ENCODE data around the gene SERINC1.
A peak's percentile ranks its signal among the peaks of the same experiment; 100 is the strongest.
"Not testable (repeated sequence)": the region's sequence is repeated elsewhere in the genome, so short reads cannot be mapped to it uniquely, and the experiment has no call there.

SERINC1 gene

DNA sequence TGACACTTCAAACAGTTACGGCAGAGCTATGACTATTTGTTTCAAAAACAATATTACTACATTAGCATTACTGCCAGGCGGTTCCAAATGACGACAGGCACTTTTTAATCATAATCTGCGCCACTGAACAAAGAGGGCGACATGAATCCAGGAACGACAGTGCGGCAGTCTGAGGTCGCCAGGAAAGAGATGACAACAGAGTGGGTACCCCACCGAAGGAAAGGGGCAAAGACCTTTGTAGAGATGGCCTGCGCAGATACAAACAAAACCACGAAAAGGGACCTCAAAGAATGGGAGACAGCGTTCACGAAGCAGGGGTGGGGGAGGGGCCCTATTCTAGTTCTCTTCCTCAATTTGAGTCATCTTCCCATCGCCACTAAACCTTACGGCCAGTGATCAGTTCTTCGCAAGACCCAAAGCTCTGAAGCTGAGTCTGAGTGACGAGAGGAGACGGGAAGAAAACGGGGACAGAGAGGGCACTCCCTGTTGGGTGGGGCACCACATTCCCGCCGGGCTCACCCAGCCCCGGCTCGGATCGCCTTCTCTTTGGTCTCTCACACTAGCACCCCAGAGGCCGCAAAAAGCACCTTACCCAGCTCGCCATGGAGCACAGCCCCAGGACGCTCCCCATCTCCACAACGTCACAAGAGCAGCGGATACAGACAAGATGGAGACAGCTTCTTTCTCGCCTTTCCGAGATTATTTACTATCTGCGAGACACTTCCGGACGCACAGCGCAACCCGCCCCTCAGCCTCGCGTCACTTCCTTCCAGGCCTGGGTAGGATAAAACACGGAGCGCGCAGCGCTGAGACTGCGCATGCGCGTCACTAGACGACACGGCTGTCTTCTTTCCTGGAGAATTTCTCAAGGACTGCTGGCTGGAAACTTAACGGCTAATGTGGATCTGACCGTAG, at the start of gene SERINC1:
SERINC1 (minus strand) TSS at position 701 of the 915 bp plus-strand sequence; CDS start at position 631, 70 bp downstream.
- no peaks in the 10 kb centered on the region for H3K9me3 ChIP-seq (ENCODE audit: control insufficient read depth, insufficient read depth, low read depth, low read length)
- H3K36me3 ChIP-seq (ENCODE audit: control insufficient read depth, insufficient read depth, low read length), result no peaks in the 10 kb centered on the region
- peak within 1 kb of the TSS; percentile 86 for H3K4me3 ChIP-seq (ENCODE audit: low read depth, low read length)
- H3K27ac ChIP-seq (ENCODE audit: low read depth, low read length), result peak within 1 kb of the TSS; percentile 59
- no peaks in the 10 kb centered on the region for H3K4me1 ChIP-seq (ENCODE audit: control insufficient read depth, insufficient read depth, low read length)
- H3K9ac ChIP-seq (ENCODE audit: low read length), result peak within 1 kb of the TSS; percentile 94
- no peaks in the 10 kb centered on the region for H3K27me3 ChIP-seq (ENCODE audit: control insufficient read depth, insufficient read depth, low read length)

DNA sequence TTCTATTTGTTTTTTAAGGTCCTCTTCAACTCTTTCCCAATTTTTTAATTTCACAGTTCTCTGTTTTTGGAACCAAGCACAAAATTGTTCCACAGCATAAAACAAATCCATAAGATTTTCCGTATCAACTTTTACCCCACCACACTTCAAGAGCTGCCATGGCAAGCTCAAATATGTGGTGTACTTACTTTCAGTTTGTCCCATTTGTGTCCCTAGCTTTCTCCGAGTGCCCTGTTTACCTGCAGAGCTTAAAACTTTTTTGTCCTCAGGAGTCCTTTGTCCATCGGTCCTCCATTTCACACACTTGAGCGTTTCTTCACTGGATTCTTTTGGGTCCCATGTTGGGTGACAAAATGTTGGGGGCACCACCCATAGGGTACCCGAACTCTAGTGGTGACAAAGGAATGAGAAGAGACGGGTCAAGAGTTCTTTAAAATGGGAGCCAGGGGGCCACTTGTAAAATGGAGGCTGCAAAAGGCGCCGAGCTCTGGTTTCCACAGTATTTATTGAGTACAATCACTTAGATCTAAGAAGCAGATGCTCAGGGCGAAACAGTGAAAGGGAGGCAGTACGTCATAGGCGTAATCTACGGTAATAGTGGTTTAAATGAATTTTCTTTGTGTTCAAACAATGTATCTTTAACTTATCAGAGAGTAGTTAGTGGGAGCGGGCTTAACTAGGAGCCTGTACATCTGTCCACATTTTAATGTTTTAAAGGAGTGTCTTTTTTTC, 39.8 kb upstream of the SERINC1 start:
- no peak overlapping the region for H3K4me3 ChIP-seq (ENCODE audit: low read depth, low read length)
- H3K4me1 ChIP-seq (ENCODE audit: control insufficient read depth, insufficient read depth, low read length), result no peaks in the 10 kb centered on the region
- H3K27ac ChIP-seq (ENCODE audit: low read depth, low read length), result no peak overlapping the region

DNA sequence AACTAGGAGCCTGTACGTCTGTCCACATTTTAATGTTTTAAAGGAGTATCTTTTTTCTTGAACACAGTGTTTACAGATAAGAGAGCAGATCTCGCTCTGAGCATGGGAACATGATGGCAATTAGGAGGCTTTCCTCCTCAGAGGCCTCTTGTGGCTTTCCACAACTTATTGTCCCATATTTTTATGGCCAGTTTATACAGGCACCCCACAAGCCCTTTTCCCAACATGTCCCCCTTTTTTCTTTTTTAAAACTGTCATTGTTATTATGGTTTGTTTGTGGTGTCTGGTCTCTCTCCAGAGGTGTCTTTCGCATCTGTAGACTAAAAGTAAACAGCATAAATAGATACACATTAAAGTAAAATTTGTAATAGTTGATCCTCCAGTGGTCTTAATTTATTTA, 33.6 kb upstream of the SERINC1 start:
- H3K4me1 ChIP-seq (ENCODE audit: control insufficient read depth, insufficient read depth, low read length); H3K9ac ChIP-seq (ENCODE audit: low read length); H3K4me3 ChIP-seq (ENCODE audit: low read depth, low read length); H3K27ac ChIP-seq (ENCODE audit: low read depth, low read length); H3K27me3 ChIP-seq (ENCODE audit: control insufficient read depth, insufficient read depth, low read length): not testable (repeated sequence)
- Histone ChIP-seq H3K36me3 (ENCODE audit: control insufficient read depth, insufficient read depth, low read length) (peaks cover 54% of the 10 kb centered on the region), H3K9me3 (ENCODE audit: control insufficient read depth, insufficient read depth, low read depth, low read length) (peaks cover 64% of the 10 kb centered on the region)

More for the DNA sequence above, 39.8 kb upstream of the SERINC1 start:
- H3K9me3 ChIP-seq (ENCODE audit: control insufficient read depth, insufficient read depth, low read depth, low read length), result peaks cover 9% of the 10 kb centered on the region; the same call in 1 of the 2 replicates
- H3K9ac ChIP-seq (ENCODE audit: low read length), result no peak overlapping the region
- no peaks in the 10 kb centered on the region for H3K27me3 ChIP-seq (ENCODE audit: control insufficient read depth, insufficient read depth, low read length)
- peaks cover 78% of the 10 kb centered on the region for H3K36me3 ChIP-seq (ENCODE audit: control insufficient read depth, insufficient read depth, low read length)

DNA sequence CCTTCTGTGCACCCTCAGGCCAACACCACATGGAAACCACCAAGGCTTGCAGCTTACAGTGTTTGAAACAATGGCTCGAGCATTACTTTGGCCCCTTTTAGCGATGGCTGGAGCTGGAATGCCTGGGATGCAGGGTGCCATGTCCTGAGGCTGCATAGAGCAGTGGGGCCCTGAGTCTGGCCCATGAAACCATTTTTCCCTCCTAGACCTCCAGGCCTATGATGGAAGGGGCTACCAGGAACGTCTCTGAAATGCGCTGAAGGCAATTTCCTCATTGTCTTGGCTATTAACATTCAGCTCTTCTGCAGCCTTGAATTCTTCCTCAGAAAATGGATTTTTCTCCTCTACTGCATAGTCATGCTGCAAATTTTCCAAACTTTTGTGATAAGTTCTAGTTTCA, 29.9 kb upstream of the SERINC1 start:
- peaks cover 87% of the 10 kb centered on the region for H3K9me3 ChIP-seq (ENCODE audit: control insufficient read depth, insufficient read depth, low read depth, low read length)
- no peak overlapping the region for H3K27ac ChIP-seq (ENCODE audit: low read depth, low read length)
- H3K9ac ChIP-seq (ENCODE audit: low read length), result no peak overlapping the region
- H3K4me3 ChIP-seq (ENCODE audit: low read depth, low read length), result no peak overlapping the region
- no peaks in the 10 kb centered on the region for H3K27me3 ChIP-seq (ENCODE audit: control insufficient read depth, insufficient read depth, low read length)
- no peaks in the 10 kb centered on the region for H3K4me1 ChIP-seq (ENCODE audit: control insufficient read depth, insufficient read depth, low read length)
- peaks cover 43% of the 10 kb centered on the region for H3K36me3 ChIP-seq (ENCODE audit: control insufficient read depth, insufficient read depth, low read length)

DNA sequence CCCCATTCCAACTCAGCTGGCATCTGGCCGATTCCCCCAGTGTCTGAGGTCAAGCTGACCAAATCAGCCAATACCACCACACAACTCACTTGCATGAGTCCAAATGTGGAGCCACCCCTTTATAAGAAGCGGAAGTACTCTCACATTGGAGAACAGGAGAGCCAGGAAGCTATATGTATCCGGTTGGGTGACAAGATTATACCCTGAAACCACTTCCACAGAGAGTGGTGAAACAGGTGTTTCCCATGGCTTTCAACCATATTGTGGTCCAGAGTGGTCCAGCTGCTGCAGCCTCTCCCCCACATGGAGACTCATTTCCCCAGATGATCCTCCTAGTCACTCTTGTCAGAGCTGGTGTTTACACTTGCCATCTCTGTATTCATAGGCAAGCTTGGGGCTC, 24.0 kb upstream of the SERINC1 start:
- no peak overlapping the region for H3K4me3 ChIP-seq (ENCODE audit: low read depth, low read length)
- no peak overlapping the region for H3K9ac ChIP-seq (ENCODE audit: low read length)
- H3K4me1 ChIP-seq (ENCODE audit: control insufficient read depth, insufficient read depth, low read length), result no peaks in the 10 kb centered on the region
- no peak overlapping the region for H3K27ac ChIP-seq (ENCODE audit: low read depth, low read length)
- H3K36me3 ChIP-seq (ENCODE audit: control insufficient read depth, insufficient read depth, low read length), result peaks cover 54% of the 10 kb centered on the region
- H3K9me3 ChIP-seq (ENCODE audit: control insufficient read depth, insufficient read depth, low read depth, low read length), result peaks cover 76% of the 10 kb centered on the region
- no peaks in the 10 kb centered on the region for H3K27me3 ChIP-seq (ENCODE audit: control insufficient read depth, insufficient read depth, low read length)

DNA sequence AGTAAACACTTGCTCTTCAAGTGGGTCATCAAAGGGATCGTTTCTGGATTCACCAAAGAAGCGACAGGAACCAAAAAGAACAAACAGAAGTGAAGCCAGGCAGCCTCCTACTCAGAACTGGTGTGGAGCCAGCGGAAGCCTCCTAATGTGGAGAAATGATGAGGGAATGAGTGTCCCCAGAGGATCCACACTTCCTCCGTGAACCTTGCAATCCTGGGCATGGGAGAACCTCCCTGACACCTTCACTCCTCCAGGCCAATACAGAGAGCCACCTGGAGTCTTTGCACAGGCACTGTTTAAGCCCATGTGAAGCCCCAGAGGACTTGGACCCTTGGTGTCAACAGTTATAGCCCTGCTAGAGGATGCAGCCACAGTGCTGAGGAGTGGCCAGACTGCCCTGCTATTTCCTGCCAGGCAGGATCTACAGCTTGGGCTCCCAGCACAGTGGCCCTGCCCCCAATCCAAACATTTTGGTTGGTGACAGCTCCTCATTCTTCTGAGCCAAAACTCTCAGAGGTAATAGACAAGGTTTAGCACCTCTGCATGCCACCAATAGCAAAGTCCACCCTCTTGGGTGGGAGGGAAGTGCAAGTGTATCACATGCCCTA, 23.2 kb upstream of the SERINC1 start:
- H3K36me3 ChIP-seq (ENCODE audit: control insufficient read depth, insufficient read depth, low read length), result peaks cover 52% of the 10 kb centered on the region
- no peak overlapping the region for H3K27ac ChIP-seq (ENCODE audit: low read depth, low read length)
- H3K9ac ChIP-seq (ENCODE audit: low read length), result no peak overlapping the region

DNA sequence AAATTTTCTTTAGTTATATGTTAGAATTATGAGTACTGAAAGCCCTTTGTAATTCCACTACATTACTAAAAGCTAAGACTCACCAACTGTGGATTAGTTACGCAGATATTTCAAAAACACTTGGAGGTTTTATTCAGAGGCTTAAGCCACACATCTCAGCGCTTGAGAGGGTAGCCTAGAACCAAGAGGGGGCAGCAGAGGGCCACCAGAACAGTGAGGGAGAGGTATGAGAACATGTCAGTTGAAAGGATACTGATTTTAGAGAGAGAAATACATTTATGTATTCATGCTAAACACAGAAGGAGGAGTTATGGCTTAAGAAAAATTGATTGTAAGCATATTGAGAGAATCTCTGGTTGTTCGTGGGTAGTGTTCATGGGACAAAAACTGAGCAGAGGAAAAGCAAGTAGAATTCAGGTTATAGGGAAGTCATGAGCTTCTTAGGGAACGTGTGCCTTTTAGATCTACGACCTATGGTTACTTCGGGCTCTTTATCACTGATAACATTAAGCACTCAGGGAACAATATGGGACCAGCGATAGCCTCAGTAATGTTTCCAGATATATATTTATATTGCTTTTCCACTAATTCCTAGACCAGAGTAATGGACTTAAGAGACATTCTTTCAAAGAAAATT, 20.4 kb upstream of the SERINC1 start:
- H3K36me3 ChIP-seq (ENCODE audit: control insufficient read depth, insufficient read depth, low read length), result peaks cover 62% of the 10 kb centered on the region
- no peaks in the 10 kb centered on the region for H3K4me1 ChIP-seq (ENCODE audit: control insufficient read depth, insufficient read depth, low read length)
- no peaks in the 10 kb centered on the region for H3K27me3 ChIP-seq (ENCODE audit: control insufficient read depth, insufficient read depth, low read length)
- H3K9me3 ChIP-seq (ENCODE audit: control insufficient read depth, insufficient read depth, low read depth, low read length), result peaks cover 49% of the 10 kb centered on the region
- H3K27ac ChIP-seq (ENCODE audit: low read depth, low read length), result no peak overlapping the region
- H3K4me3 ChIP-seq (ENCODE audit: low read depth, low read length), result no peak overlapping the region
- H3K9ac ChIP-seq (ENCODE audit: low read length), result no peak overlapping the region

More for the DNA sequence above, 23.2 kb upstream of the SERINC1 start:
- Histone ChIP-seq H3K9me3 (ENCODE audit: control insufficient read depth, insufficient read depth, low read depth, low read length) (peaks cover 72% of the 10 kb centered on the region), H3K27me3 (ENCODE audit: control insufficient read depth, insufficient read depth, low read length) (no peaks in the 10 kb centered on the region), H3K4me3 (ENCODE audit: low read depth, low read length) (no peak overlapping the region), H3K4me1 (ENCODE audit: control insufficient read depth, insufficient read depth, low read length) (no peaks in the 10 kb centered on the region)

DNA sequence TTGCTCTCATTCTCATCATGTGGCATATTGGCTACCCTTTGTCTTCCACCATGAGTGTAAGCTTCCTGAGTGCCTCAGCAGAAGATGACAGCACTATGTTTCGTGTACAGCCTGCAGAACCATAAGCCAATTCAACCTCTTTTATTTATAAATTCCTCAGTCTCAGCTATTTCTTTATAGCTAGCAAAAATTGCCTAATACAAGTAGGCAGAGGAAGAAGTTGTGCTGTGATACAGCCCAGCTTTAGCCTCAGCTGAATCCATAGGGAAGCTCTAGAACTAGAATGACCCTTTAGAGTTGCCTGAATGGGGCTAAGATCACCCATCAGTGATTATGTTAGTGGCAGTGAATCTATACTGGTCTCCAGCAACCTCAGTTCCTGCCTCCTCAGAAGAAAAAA, 19.0 kb upstream of the SERINC1 start:
- no peak overlapping the region for H3K4me3 ChIP-seq (ENCODE audit: low read depth, low read length)
- H3K27me3 ChIP-seq (ENCODE audit: control insufficient read depth, insufficient read depth, low read length), result no peaks in the 10 kb centered on the region
- peaks cover 37% of the 10 kb centered on the region for H3K9me3 ChIP-seq (ENCODE audit: control insufficient read depth, insufficient read depth, low read depth, low read length)
- no peak overlapping the region for H3K27ac ChIP-seq (ENCODE audit: low read depth, low read length)
- H3K4me1 ChIP-seq (ENCODE audit: control insufficient read depth, insufficient read depth, low read length), result 0 out of 2 replicates have a peak, but pooled peaks cover 2% of the 10 kb centered on the region
- H3K9ac ChIP-seq (ENCODE audit: low read length), result no peak overlapping the region
- peaks cover 53% of the 10 kb centered on the region for H3K36me3 ChIP-seq (ENCODE audit: control insufficient read depth, insufficient read depth, low read length)

DNA sequence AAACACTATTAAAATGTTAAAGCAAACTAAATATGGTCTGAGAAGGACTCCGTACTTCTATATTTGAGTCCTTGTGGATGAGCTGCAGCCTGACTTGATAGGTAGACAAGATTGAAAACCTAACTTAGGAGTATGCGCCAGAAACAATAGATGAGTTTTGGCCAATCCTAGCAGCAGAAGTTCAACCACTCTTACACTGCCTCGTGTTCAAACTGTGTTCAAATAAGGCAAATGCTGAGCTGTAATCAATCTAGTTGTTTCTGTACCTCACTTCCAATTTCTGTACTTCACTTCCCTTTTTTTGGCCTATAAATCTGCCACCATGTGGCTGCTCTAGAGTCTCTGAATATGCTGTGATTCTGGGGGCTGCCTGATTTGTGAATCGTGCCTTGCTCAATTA, 13.2 kb upstream of the SERINC1 start:
- Histone ChIP-seq H3K4me3 (ENCODE audit: low read depth, low read length) (peak overlapping the region; percentile 86), H3K4me1 (ENCODE audit: control insufficient read depth, insufficient read depth, low read length) (0 out of 2 replicates have a peak, but pooled peaks cover 9% of the 10 kb centered on the region), H3K27ac (ENCODE audit: low read depth, low read length) (no peak overlapping the region), H3K9ac (ENCODE audit: low read length) (no peak overlapping the region), H3K36me3 (ENCODE audit: control insufficient read depth, insufficient read depth, low read length) (peaks cover 16% of the 10 kb centered on the region), H3K27me3 (ENCODE audit: control insufficient read depth, insufficient read depth, low read length) (no peaks in the 10 kb centered on the region), H3K9me3 (ENCODE audit: control insufficient read depth, insufficient read depth, low read depth, low read length) (no peaks in the 10 kb centered on the region)

DNA sequence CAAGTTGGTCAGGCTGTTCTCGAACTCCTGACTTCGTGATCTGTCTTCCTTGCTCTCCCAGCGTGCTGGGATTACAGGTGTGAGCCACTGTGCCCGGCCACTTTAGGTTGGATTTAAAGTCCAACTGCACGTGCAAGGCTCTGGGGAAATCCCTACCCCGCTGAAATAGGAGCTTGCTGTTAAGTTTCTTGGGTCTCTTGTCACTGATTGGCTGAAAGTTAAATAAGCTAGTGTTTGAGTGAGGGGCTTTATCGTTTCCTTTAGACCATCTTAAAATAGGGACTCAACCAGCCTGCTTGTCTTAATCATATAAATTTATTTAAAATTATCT, 11.1 kb upstream of the SERINC1 start:
- Histone ChIP-seq H3K27ac (ENCODE audit: low read depth, low read length) (no peak overlapping the region), H3K4me3 (ENCODE audit: low read depth, low read length) (peak overlapping the region; percentile 86), H3K27me3 (ENCODE audit: control insufficient read depth, insufficient read depth, low read length) (no peaks in the 10 kb centered on the region), H3K9me3 (ENCODE audit: control insufficient read depth, insufficient read depth, low read depth, low read length) (no peaks in the 10 kb centered on the region), H3K36me3 (ENCODE audit: control insufficient read depth, insufficient read depth, low read length) (peaks cover 9% of the 10 kb centered on the region; the same call in 1 of the 2 replicates), H3K4me1 (ENCODE audit: control insufficient read depth, insufficient read depth, low read length) (0 out of 2 replicates have a peak, but pooled peaks cover 9% of the 10 kb centered on the region), H3K9ac (ENCODE audit: low read length) (peak overlapping the region; percentile 92)
